NT2/D1 (cell line): ENCODE data around the gene AFF3.

ENCODE experiments used
- SUZ12 ChIP-seq: IDR thresholded peaks from 2 replicates; pipeline ENCODE4 v1.6.1; 2011; ENCODE audit not compliant: insufficient read length, insufficient read depth; ENCODE audit errors: extremely low read depth
- YY1 ChIP-seq: IDR thresholded peaks from 2 replicates; pipeline ENCODE4 v1.6.1; 2011; ENCODE audit not compliant: insufficient read length, insufficient read depth
- ZNF274 ChIP-seq: IDR thresholded peaks from 2 replicates; pipeline ENCODE4 v1.6.1; 2011; ENCODE audit warnings: mild to moderate bottlenecking, low read depth, low read length

GRCh38 chr2:99770876-99771275 lies 371.5 kb downstream of the AFF3 start:
- TF ChIP-seq SUZ12 (no peak), YY1 (no peak), ZNF274 (no peak)
